HL-60 (cell line): ENCODE results near the gene ADARB1.

Source experiments
- GABPA ChIP-seq: IDR thresholded peaks from 2 replicates; pipeline ENCODE4 v1.6.1; 2012; ENCODE audit warnings: low read depth
- POLR2AphosphoS5 ChIP-seq: IDR thresholded peaks from 2 replicates; pipeline ENCODE4 v1.6.1; 2012; ENCODE audit warnings: low read depth
- SPI1 ChIP-seq: IDR thresholded peaks from 2 replicates; pipeline ENCODE4 v1.6.1; 2012; ENCODE audit warnings: low read depth, mild to moderate bottlenecking, borderline replicate concordance
- TF ChIP-seq, protein P1 (sequence below): IDR thresholded peaks from one replicate; pipeline ENCODE4 v1.5.1; 2011; ENCODE audit warnings: low read length, control low read depth, inconsistent platforms; ENCODE audit not compliant: insufficient read depth
- TF ChIP-seq, protein P2 (sequence below): IDR thresholded peaks from 2 replicates; pipeline ENCODE4 v1.6.1; 2012; ENCODE audit warnings: low read depth; ENCODE audit not compliant: insufficient replicate concordance

DNA sequence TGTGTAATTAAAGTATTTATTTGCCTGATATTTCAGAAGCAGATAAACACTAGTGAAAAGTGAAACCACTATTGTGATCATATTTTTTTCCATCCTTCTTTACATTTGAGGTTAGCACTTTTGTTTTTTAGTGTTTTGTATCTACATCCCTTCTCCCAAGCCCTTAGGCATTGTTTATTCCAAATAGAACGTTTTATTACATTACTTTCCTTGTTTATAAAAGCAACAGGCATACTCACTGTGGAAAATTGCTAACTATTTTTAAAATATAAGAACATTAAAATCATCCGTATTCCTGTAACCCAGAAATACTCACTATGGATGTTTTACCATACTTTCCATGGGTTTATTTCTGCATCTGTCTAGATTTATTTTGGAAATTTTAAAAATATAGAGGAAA is 109.5 kb downstream of the ADARB1 start:
- TF ChIP-seq, protein P1, sequence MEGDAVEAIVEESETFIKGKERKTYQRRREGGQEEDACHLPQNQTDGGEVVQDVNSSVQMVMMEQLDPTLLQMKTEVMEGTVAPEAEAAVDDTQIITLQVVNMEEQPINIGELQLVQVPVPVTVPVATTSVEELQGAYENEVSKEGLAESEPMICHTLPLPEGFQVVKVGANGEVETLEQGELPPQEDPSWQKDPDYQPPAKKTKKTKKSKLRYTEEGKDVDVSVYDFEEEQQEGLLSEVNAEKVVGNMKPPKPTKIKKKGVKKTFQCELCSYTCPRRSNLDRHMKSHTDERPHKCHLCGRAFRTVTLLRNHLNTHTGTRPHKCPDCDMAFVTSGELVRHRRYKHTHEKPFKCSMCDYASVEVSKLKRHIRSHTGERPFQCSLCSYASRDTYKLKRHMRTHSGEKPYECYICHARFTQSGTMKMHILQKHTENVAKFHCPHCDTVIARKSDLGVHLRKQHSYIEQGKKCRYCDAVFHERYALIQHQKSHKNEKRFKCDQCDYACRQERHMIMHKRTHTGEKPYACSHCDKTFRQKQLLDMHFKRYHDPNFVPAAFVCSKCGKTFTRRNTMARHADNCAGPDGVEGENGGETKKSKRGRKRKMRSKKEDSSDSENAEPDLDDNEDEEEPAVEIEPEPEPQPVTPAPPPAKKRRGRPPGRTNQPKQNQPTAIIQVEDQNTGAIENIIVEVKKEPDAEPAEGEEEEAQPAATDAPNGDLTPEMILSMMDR, result no peak
- TF ChIP-seq POLR2AphosphoS5 (no peak), SPI1 (no peak), GABPA (no peak)
- TF ChIP-seq, protein P2, sequence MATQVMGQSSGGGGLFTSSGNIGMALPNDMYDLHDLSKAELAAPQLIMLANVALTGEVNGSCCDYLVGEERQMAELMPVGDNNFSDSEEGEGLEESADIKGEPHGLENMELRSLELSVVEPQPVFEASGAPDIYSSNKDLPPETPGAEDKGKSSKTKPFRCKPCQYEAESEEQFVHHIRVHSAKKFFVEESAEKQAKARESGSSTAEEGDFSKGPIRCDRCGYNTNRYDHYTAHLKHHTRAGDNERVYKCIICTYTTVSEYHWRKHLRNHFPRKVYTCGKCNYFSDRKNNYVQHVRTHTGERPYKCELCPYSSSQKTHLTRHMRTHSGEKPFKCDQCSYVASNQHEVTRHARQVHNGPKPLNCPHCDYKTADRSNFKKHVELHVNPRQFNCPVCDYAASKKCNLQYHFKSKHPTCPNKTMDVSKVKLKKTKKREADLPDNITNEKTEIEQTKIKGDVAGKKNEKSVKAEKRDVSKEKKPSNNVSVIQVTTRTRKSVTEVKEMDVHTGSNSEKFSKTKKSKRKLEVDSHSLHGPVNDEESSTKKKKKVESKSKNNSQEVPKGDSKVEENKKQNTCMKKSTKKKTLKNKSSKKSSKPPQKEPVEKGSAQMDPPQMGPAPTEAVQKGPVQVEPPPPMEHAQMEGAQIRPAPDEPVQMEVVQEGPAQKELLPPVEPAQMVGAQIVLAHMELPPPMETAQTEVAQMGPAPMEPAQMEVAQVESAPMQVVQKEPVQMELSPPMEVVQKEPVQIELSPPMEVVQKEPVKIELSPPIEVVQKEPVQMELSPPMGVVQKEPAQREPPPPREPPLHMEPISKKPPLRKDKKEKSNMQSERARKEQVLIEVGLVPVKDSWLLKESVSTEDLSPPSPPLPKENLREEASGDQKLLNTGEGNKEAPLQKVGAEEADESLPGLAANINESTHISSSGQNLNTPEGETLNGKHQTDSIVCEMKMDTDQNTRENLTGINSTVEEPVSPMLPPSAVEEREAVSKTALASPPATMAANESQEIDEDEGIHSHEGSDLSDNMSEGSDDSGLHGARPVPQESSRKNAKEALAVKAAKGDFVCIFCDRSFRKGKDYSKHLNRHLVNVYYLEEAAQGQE, result no peak
